H9 (cell line): ENCODE results near the gene DNAH12. TPM values are rescaled to one million over a fixed set of nuclear protein-coding genes. Genes with fewer than 3 reads are reported as not detected.

Experiments
- DNase-seq: peaks from one replicate; pipeline ENCODE4 v3.0.0-alpha.2; 2017
- H2AFZ ChIP-seq: one replicate; pipeline ENCODE4 v1.6.1; 2013; ENCODE audit warnings: mild to moderate bottlenecking, low read length, control low read depth, moderate library complexity
- H2AK5ac ChIP-seq: 2 replicates; pipeline ENCODE4 v1.6.1; 2013; ENCODE audit warnings: low read length, control low read depth, mixed read lengths; ENCODE audit not compliant: insufficient read length
- H2BK120ac ChIP-seq: one replicate; pipeline ENCODE4 v1.6.1; 2013; ENCODE audit warnings: low read depth, mild to moderate bottlenecking, low read length, control low read depth, inconsistent platforms; ENCODE audit not compliant: poor library complexity, severe bottlenecking
- H2BK12ac ChIP-seq: 2 replicates; pipeline ENCODE4 v1.6.1; 2013; ENCODE audit warnings: low read length, control low read depth, mixed read lengths, low read depth; ENCODE audit not compliant: insufficient read length
- H2BK15ac ChIP-seq: 2 replicates; pipeline ENCODE4 v1.6.1; 2013; ENCODE audit warnings: low read depth, low read length, control low read depth
- H2BK20ac ChIP-seq: one replicate; pipeline ENCODE4 v1.6.1; 2013; ENCODE audit warnings: low read depth, mild to moderate bottlenecking, low read length, control low read depth, inconsistent platforms; ENCODE audit not compliant: poor library complexity, severe bottlenecking
- H2BK5ac ChIP-seq: 2 replicates; pipeline ENCODE4 v1.6.1; 2013; ENCODE audit warnings: low read length, control low read depth, mixed read lengths; ENCODE audit not compliant: insufficient read length
- H3K14ac ChIP-seq: 2 replicates; pipeline ENCODE4 v1.6.1; 2013; ENCODE audit warnings: low read length, control low read depth; ENCODE audit not compliant: insufficient read depth
- H3K18ac ChIP-seq: 2 replicates; pipeline ENCODE4 v1.6.1; 2013; ENCODE audit warnings: low read depth, mild to moderate bottlenecking, mixed read lengths, low read length, control low read depth; ENCODE audit not compliant: insufficient read length
- H3K23ac ChIP-seq: 2 replicates; pipeline ENCODE4 v1.6.1; 2013; ENCODE audit warnings: low read length, control low read depth, mixed read lengths, low read depth; ENCODE audit not compliant: insufficient read length
- H3K23me2 ChIP-seq: 2 replicates; pipeline ENCODE4 v1.6.1; 2013; ENCODE audit warnings: low read depth, mild to moderate bottlenecking, mixed read lengths, low read length, control low read depth; ENCODE audit not compliant: insufficient read length, poor library complexity, severe bottlenecking
- H3K27ac ChIP-seq: 2 replicates; pipeline ENCODE4 v1.5.1; 2013; ENCODE audit warnings: low read length, control low read depth, mixed read lengths, low read depth; ENCODE audit not compliant: insufficient read length
- H3K27me3 ChIP-seq: 2 replicates; pipeline ENCODE4 v1.6.1; 2013; ENCODE audit warnings: low read length, control low read depth, inconsistent platforms; ENCODE audit not compliant: insufficient read depth
- H3K4ac ChIP-seq: 2 replicates; pipeline ENCODE4 v1.6.1; 2013; ENCODE audit warnings: low read depth, mild to moderate bottlenecking, control low read depth, inconsistent platforms, low read length, moderate library complexity
- H3K4me1 ChIP-seq: 2 replicates; pipeline ENCODE4 v1.6.1; 2013; ENCODE audit warnings: low read length, control low read depth, inconsistent platforms; ENCODE audit not compliant: insufficient read depth
- H3K4me2 ChIP-seq: 2 replicates; pipeline ENCODE4 v1.6.1; 2013; ENCODE audit warnings: low read length, control low read depth, mixed read lengths; ENCODE audit not compliant: insufficient read length, insufficient read depth
- H3K56ac ChIP-seq: 2 replicates; pipeline ENCODE4 v1.6.1; 2013; ENCODE audit warnings: low read depth, mild to moderate bottlenecking, mixed read lengths, low read length, control low read depth; ENCODE audit not compliant: insufficient read length
- H3K79me1 ChIP-seq: 2 replicates; pipeline ENCODE4 v1.6.1; 2013; ENCODE audit warnings: low read depth, mild to moderate bottlenecking, moderate library complexity, low read length, control low read depth, inconsistent platforms; ENCODE audit not compliant: insufficient read depth, poor library complexity, severe bottlenecking
- H3K79me2 ChIP-seq: 2 replicates; pipeline ENCODE4 v1.6.1; 2013; ENCODE audit warnings: low read length, control low read depth, inconsistent platforms; ENCODE audit not compliant: insufficient read depth
- H3K9ac ChIP-seq: 2 replicates; pipeline ENCODE4 v1.6.1; 2013; ENCODE audit warnings: low read length, control low read depth, mixed read lengths; ENCODE audit not compliant: insufficient read length; ENCODE audit errors: extremely low read depth
- H3K9me3 ChIP-seq: one replicate; pipeline ENCODE4 v1.6.1; 2013; ENCODE audit warnings: low read depth, low read length, inconsistent platforms; ENCODE audit not compliant: control insufficient read depth
- H3T11ph ChIP-seq: one replicate; pipeline ENCODE4 v1.6.1; 2013; ENCODE audit warnings: mild to moderate bottlenecking, low read length, control low read depth, inconsistent platforms
- H4K20me1 ChIP-seq: one replicate; pipeline ENCODE4 v1.6.1; 2013; ENCODE audit not compliant: control insufficient read depth, insufficient read length, insufficient read depth
- H4K5ac ChIP-seq: 2 replicates; pipeline ENCODE4 v1.6.1; 2013; ENCODE audit warnings: low read depth, mild to moderate bottlenecking, mixed read lengths, low read length, control low read depth; ENCODE audit not compliant: insufficient read length
- H4K8ac ChIP-seq: replicated peaks from 2 replicates; pipeline ENCODE4 v1.6.1; 2013; ENCODE audit warnings: low read length, control low read depth, mixed read lengths, low read depth; ENCODE audit not compliant: insufficient read length
- H4K91ac ChIP-seq: 2 replicates; pipeline ENCODE4 v1.6.1; 2013; ENCODE audit warnings: low read depth, mild to moderate bottlenecking, moderate library complexity, mixed read lengths, low read length, control low read depth; ENCODE audit not compliant: insufficient read length
- H3K27ac Mint-ChIP-seq, 3 experiments: 2 replicates in 2 of 3; 3 replicates in 1 of 3; pipeline ENCODE4 v1.8.0; 2020 to 2021; ENCODE audit warnings: mixed read lengths in 3 of 3, mild to moderate bottlenecking in 1 of 3, moderate library complexity in 1 of 3
- H3K27me3 Mint-ChIP-seq: 2 replicates; pipeline ENCODE4 v1.8.0; 2021; ENCODE audit warnings: low read depth, mild to moderate bottlenecking, moderate library complexity, mixed read lengths
- H3K36me3 Mint-ChIP-seq, 3 experiments: 2 replicates in 2 of 3; 3 replicates in 1 of 3; pipeline ENCODE4 v1.8.0; 2020 to 2021; ENCODE audit warnings: low read depth in 3 of 3, mixed read lengths in 3 of 3; ENCODE audit not compliant: insufficient read depth in 1 of 3
- H3K4me1 Mint-ChIP-seq, 2 experiments: 2 replicates each; pipeline ENCODE4 v1.8.0; 2020; ENCODE audit warnings: mixed read lengths in 2 of 2
- H3K4me3 Mint-ChIP-seq, 2 experiments: 2 replicates in 1 of 2; 3 replicates in 1 of 2; pipeline ENCODE4 v1.8.0; 2020 to 2021; ENCODE audit warnings: mild to moderate bottlenecking in 2 of 2, mixed read lengths in 2 of 2, moderate library complexity in 1 of 2
- H3K9me3 Mint-ChIP-seq, 2 experiments: 2 replicates in 1 of 2; 3 replicates in 1 of 2; pipeline ENCODE4 v1.8.0; 2020; ENCODE audit warnings: mild to moderate bottlenecking in 2 of 2, mixed read lengths in 2 of 2, moderate library complexity in 1 of 2
- CTCF ChIP-seq: fragments of 200-600 bp; sonication (generic); conservative IDR thresholded peaks from 3 replicates; pipeline ENCODE4 v1.8.0; 2021; ENCODE audit warnings: antibody characterized with exemption, mild to moderate bottlenecking
- WGBS: extraction: QIAGEN DNeasy Blood & Tissue Kit; methylation state at CpG from one replicate; pipeline ENCODE4 v1.1.7; 2013; ENCODE audit warnings: missing lambda C conversion rate, low lambda C conversion rate, mixed read lengths; ENCODE audit not compliant: insufficient read length; ENCODE audit errors: extremely low coverage; 5-methylcytosine and 5-hydroxymethylcytosine counted together
- total RNA-seq: library from RNA; stranded (reverse); gene quantifications from 2 replicates; pipeline ENCODE4 v1.2.1, GENCODE V29; 2021

The DNAH12 gene
- total RNA-seq, 1 experiment from 2014 or later = not detected

DNA sequence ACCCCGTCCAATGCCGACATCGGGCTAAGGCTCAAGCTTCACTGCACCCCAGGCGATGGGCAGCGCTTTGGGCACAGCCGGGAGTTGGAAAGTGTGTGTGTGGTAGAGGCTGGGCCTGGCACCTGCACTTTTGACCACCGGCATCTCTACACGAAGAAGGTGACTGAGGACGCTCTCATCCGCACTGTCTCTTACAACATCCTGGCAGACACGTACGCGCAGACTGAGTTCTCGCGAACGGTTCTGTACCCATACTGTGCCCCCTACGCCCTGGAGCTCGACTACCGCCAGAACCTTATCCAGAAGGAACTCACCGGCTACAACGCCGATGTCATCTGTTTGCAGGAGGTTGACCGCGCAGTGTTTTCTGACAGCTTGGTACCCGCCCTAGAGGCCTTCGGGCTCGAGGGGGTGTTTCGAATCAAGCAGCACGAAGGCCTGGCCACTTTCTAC is 13.0 kb upstream of the DNAH12 start:
- Mint-ChIP-seq H3K9me3 (no peaks in the 10 kb centered on the region), H3K4me1 (peaks cover 14 to 20% of the 10 kb centered on the region in 2 experiments), H3K27ac (no peak overlapping the region), H3K27me3 (peaks cover 9% of the 10 kb centered on the region; the same call in 1 of the 2 replicates), H3K4me3 (peak overlapping the region; percentile 88 to 89), H3K36me3 (peaks cover 0 to 18% (median 16%) of the 10 kb centered on the region in 3 experiments; a peak in 6 of 7 replicates)
- no peak overlapping the region for H2BK5ac ChIP-seq
- H3K9ac ChIP-seq = peak overlapping the region; percentile 31
- H2BK12ac ChIP-seq = no peak overlapping the region
- no peak overlapping the region for H2BK120ac ChIP-seq
- no CpG with 5 or more reads among the region's 29 CpGs for WGBS
- H3K23ac ChIP-seq = no peak overlapping the region
- H2AFZ ChIP-seq = no peak overlapping the region
- no peak overlapping the region for H4K91ac ChIP-seq
- H3K4ac ChIP-seq = no peak overlapping the region
- no peaks in the 10 kb centered on the region for H3K79me2 ChIP-seq
- no peaks in the 10 kb centered on the region for H4K20me1 ChIP-seq
- H4K5ac ChIP-seq = no peak overlapping the region
- peak overlapping the region; percentile 75 for H3K4me2 ChIP-seq
- H3K56ac ChIP-seq = no peak overlapping the region
- H2BK15ac ChIP-seq = no peak overlapping the region
- no peak overlapping the region for H3T11ph ChIP-seq
- no peak overlapping the region for H4K8ac ChIP-seq
- DNase-seq = peak; percentile 49
- H2BK20ac ChIP-seq = no peak overlapping the region
- H3K4me1 ChIP-seq = no peaks in the 10 kb centered on the region
- no peak overlapping the region for H3K27ac ChIP-seq
- H2AK5ac ChIP-seq = no peak overlapping the region
- no peaks in the 10 kb centered on the region for H3K27me3 ChIP-seq
- no peak overlapping the region for H3K18ac ChIP-seq
- no peaks in the 10 kb centered on the region for H3K79me1 ChIP-seq
- no peak for TF ChIP-seq CTCF
- no peaks in the 10 kb centered on the region for H3K9me3 ChIP-seq
- H3K14ac ChIP-seq = no peak overlapping the region
- H3K23me2 ChIP-seq = peaks cover 10% of the 10 kb centered on the region
